Breast epithelium (tissue), 3 donors: ENCODE data around the gene KIF4A.

ENCODE experiments used
- CTCF ChIP-seq, 3 donors: fragments of 450-650 bp; IDR thresholded peaks; one replicate each; pipeline ENCODE4 v1.5.1; 2016 to 2017; ENCODE audit warnings: antibody characterized with exemption in 3 of 3, mild to moderate bottlenecking in 3 of 3, moderate library complexity in 3 of 3
- POLR2A ChIP-seq: fragments of 450-650 bp; IDR thresholded peaks from one replicate; pipeline ENCODE4 v1.6.1; 2016; ENCODE audit warnings: antibody characterized with exemption, mild to moderate bottlenecking, moderate library complexity
- POLR2AphosphoS5 ChIP-seq, 3 donors: sonication (generic); formaldehyde crosslinking; IDR thresholded peaks; one replicate each; pipeline ENCODE4 v1.6.1; 2017; ENCODE audit warnings: antibody characterized with exemption in 3 of 3

DNA sequence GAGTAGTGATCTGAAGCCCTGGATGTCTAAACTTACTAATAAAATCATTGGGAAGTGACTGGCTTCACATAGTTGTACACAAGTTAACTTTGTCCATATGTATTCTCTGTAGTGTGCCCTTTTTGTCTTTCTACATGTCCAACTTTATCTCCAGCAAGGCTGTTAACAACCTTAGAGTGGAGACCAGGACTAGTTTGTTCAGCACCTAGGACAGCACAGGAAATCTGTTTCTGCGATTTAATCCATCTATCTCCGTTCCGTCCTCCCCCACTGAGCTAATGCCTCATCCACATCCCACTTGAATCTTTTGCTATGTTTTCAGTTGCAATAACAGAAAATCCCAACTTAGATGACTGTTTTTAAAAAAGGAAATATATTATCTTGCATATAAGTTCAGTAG is 25.1 kb upstream of the KIF4A start:
- no peak for TF ChIP-seq CTCF (IDR thresholded peaks at IDR 0.05)
- TF ChIP-seq POLR2AphosphoS5 (IDR thresholded peaks at IDR 0.05) = no peak
- no peak for TF ChIP-seq POLR2A
